Esophagus muscularis mucosa (tissue), 4 donors: ENCODE measurements around the gene ABCC9. TPM values are rescaled to one million over a fixed set of nuclear protein-coding genes. Genes with fewer than 3 reads are reported as not detected.

Source experiments
- DNase-seq: peaks from one replicate; pipeline ENCODE4 v3.0.0-alpha.2; 2017; ENCODE audit errors: extremely low spot score
- H3K27ac ChIP-seq, 4 donors: fragments of 200-600 bp; sonication (generic); replicated peaks in 1 of 4; 1 replicate in 3 of 4; 2 replicates in 1 of 4; pipeline ENCODE4 v1.5.1; 2016 to 2019; ENCODE audit warnings: mild to moderate bottlenecking in 1 of 4
- H3K27me3 ChIP-seq, 4 donors: fragments of 200-600 bp; sonication (generic); one replicate each; pipeline versions ENCODE4 v1.5.1 to v1.6.0; 2016 to 2019
- H3K36me3 ChIP-seq, 4 donors: fragments of 200-600 bp; sonication (generic); one replicate each; pipeline ENCODE4 v1.5.1; 2016 to 2019
- H3K4me1 ChIP-seq, 4 donors: fragments of 200-600 bp; sonication (generic); one replicate each; pipeline ENCODE4 v1.5.1; 2016 to 2019
- H3K4me3 ChIP-seq, 4 donors: fragments of 200-600 bp; sonication (generic); 1 replicate in 2 of 4; 2 replicates in 2 of 4; pipeline ENCODE4 v1.5.1; 2016 to 2019; ENCODE audit warnings: mild to moderate bottlenecking in 4 of 4, moderate library complexity in 1 of 4
- H3K9me3 ChIP-seq, 4 donors: fragments of 200-600 bp; sonication (generic); 1 replicate in 3 of 4; 2 replicates in 1 of 4; pipeline ENCODE4 v1.5.1; 2016 to 2019
- EP300 ChIP-seq: sonication (generic); formaldehyde crosslinking; IDR thresholded peaks from one replicate; pipeline ENCODE4 v1.6.1; 2017; ENCODE audit warnings: antibody characterized with exemption
- POLR2A ChIP-seq: fragments of 450-650 bp; IDR thresholded peaks from one replicate; pipeline ENCODE4 v1.6.1; 2017; ENCODE audit warnings: antibody characterized with exemption, moderate library complexity, mild to moderate bottlenecking, low read depth
- POLR2AphosphoS5 ChIP-seq, 2 donors: sonication (generic); formaldehyde crosslinking; IDR thresholded peaks; one replicate each; pipeline ENCODE4 v1.6.1; 2017; ENCODE audit warnings: antibody characterized with exemption in 2 of 2
- WGBS: methylation state at CpG from one replicate; pipeline ENCODE4 v1.1.5; 2018; 5-methylcytosine and 5-hydroxymethylcytosine counted together
- intact Hi-C: fragments of 100-400 bp; cut with DNase I; formaldehyde crosslinking; loops from one replicate; pipeline ENCODE4 v1.15.1; 2023
- total RNA-seq, 4 donors: library from RNA; depleted of rRNA; stranded (reverse); fragments of >200 nt; gene quantifications; one replicate each; pipeline versions ENCODE4 v1.1.0 to v1.2.1, GENCODE V29; 2016
- TF ChIP-seq, protein P1 (sequence below), 3 experiments: fragments of 200-600 bp in 2 of 3; fragments of 450-650 bp in 1 of 3; sonication (generic) in 2 of 3; IDR thresholded peaks; one replicate each; pipeline ENCODE4 v1.5.1; 2017 to 2019; ENCODE audit warnings: antibody characterized with exemption in 3 of 3, mild to moderate bottlenecking in 2 of 3, moderate library complexity in 1 of 3

Gene ABCC9
- total RNA-seq, 4 donors from 2014 or later = 44.1 to 58.6 (median 50.9) TPM

- Histone ChIP-seq H3K4me1 (no peaks in the 10 kb centered on the region), H3K27me3 (no peaks in the 10 kb centered on the region), H3K9me3 (no peaks in the 10 kb centered on the region), H3K4me3 (no peak overlapping the region), H3K36me3 (no peaks in the 10 kb centered on the region), H3K27ac (no peak overlapping the region)
- intact Hi-C loops = loop anchor here (5.0 kb wide), 1 partner anchor 218 kb away; no protein-coding TSS in a partner anchor
- WGBS = 60% methylated on average over 2 of the region's 2 CpGs
- TF ChIP-seq, protein P1, sequence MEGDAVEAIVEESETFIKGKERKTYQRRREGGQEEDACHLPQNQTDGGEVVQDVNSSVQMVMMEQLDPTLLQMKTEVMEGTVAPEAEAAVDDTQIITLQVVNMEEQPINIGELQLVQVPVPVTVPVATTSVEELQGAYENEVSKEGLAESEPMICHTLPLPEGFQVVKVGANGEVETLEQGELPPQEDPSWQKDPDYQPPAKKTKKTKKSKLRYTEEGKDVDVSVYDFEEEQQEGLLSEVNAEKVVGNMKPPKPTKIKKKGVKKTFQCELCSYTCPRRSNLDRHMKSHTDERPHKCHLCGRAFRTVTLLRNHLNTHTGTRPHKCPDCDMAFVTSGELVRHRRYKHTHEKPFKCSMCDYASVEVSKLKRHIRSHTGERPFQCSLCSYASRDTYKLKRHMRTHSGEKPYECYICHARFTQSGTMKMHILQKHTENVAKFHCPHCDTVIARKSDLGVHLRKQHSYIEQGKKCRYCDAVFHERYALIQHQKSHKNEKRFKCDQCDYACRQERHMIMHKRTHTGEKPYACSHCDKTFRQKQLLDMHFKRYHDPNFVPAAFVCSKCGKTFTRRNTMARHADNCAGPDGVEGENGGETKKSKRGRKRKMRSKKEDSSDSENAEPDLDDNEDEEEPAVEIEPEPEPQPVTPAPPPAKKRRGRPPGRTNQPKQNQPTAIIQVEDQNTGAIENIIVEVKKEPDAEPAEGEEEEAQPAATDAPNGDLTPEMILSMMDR (IDR thresholded peaks at IDR 0.05) = no peak
- no peak for TF ChIP-seq POLR2AphosphoS5 (IDR thresholded peaks at IDR 0.05)
- no peak for TF ChIP-seq POLR2A
- no peak for TF ChIP-seq EP300
- no peak for DNase-seq
Observed at GRCh38 chr12:21985155-21985554, 43.9 kb upstream of the ABCC9 start.

DNA sequence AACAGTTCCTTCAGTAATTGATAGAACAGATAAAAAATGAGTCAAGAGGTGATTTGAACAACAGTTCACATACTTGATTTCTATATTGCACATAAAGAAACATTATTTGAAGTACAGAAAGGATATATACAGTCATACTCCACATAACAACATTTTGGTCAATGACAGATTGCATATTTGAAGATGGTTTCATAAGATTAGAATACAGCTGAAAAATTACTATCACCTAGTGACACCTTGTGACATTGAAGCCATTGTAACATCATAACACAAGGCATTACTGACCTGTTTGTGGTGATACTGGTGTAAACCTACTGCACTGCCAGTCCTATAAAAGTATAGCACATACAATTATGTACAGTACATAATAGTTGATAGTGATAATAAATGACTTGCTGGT, 43.1 kb upstream of the ABCC9 start:
- Histone ChIP-seq H3K4me1 (no peaks in the 10 kb centered on the region), H3K27ac (no peak overlapping the region), H3K9me3 (no peaks in the 10 kb centered on the region), H3K36me3 (no peaks in the 10 kb centered on the region), H3K27me3 (no peaks in the 10 kb centered on the region), H3K4me3 (no peak overlapping the region)
- no peak for DNase-seq
- intact Hi-C loops = no loop called here
- TF ChIP-seq, protein P1 (IDR thresholded peaks at IDR 0.05) = no peak
- no peak for TF ChIP-seq POLR2AphosphoS5 (IDR thresholded peaks at IDR 0.05)
- TF ChIP-seq EP300 = no peak
- no peak for TF ChIP-seq POLR2A

- Histone ChIP-seq H3K27ac (no peak overlapping the region), H3K9me3 (no peaks in the 10 kb centered on the region), H3K4me3 (no peak overlapping the region), H3K27me3 (no peaks in the 10 kb centered on the region), H3K4me1 (no peaks in the 10 kb centered on the region), H3K36me3 (no peaks in the 10 kb centered on the region)
- TF ChIP-seq POLR2AphosphoS5 (IDR thresholded peaks at IDR 0.05) (no peak), EP300 (no peak), POLR2A (no peak)
- TF ChIP-seq, protein P1 (IDR thresholded peaks at IDR 0.05) = no peak
- WGBS = 66% methylated on average over 3 of the region's 3 CpGs
- intact Hi-C loops = no loop called here
- DNase-seq = no peak
Observed at GRCh38 chr12:21983095-21983494, 41.9 kb upstream of the ABCC9 start.

DNA sequence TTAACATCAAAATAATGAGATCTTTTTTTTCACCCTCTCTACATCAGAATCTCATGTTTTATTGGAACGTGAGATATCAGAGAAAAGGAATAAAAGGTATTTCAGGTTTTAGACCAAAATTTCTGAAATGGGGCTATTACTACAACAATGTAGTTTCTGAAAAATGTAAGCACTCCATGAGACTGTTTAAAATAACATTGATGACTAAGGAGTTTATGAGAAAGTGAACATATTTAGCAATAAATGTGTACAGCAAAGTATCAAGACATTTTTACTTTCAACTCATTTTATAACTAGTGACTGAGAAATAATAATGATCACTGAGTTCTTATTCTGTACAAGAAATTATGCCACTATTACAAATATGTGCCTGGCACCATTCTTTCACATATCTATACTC, 39.3 kb upstream of the ABCC9 start:
- Histone ChIP-seq H3K9me3 (no peaks in the 10 kb centered on the region), H3K27me3 (no peaks in the 10 kb centered on the region), H3K4me3 (no peak overlapping the region), H3K36me3 (no peaks in the 10 kb centered on the region), H3K27ac (no peak overlapping the region), H3K4me1 (no peaks in the 10 kb centered on the region)
- no peak for DNase-seq
- intact Hi-C loops = no loop called here
- WGBS = 82% methylated on average over 1 of the region's 1 CpG
- no peak for TF ChIP-seq POLR2A
- TF ChIP-seq, protein P1 (IDR thresholded peaks at IDR 0.05) = no peak
- TF ChIP-seq EP300 = no peak

- no peak for TF ChIP-seq POLR2AphosphoS5 (IDR thresholded peaks at IDR 0.05)
- no peak for TF ChIP-seq POLR2A
- Histone ChIP-seq H3K4me1 (no peaks in the 10 kb centered on the region), H3K9me3 (no peaks in the 10 kb centered on the region), H3K27ac (no peak overlapping the region), H3K27me3 (no peaks in the 10 kb centered on the region), H3K4me3 (no peak overlapping the region), H3K36me3 (no peaks in the 10 kb centered on the region)
- DNase-seq = no peak
- intact Hi-C loops = no loop called here
- WGBS = 83% methylated on average over 1 of the region's 1 CpG
Observed at GRCh38 chr12:21975293-21975692, 34.1 kb upstream of the ABCC9 start.
